NT2/D1 (cell line): ENCODE results near the gene BET1L.

Experiments
- SUZ12 ChIP-seq: IDR thresholded peaks from 2 replicates; pipeline ENCODE4 v1.6.1; 2011; ENCODE audit not compliant: insufficient read length, insufficient read depth; ENCODE audit errors: extremely low read depth
- YY1 ChIP-seq: IDR thresholded peaks from 2 replicates; pipeline ENCODE4 v1.6.1; 2011; ENCODE audit not compliant: insufficient read length, insufficient read depth
- ZNF274 ChIP-seq: IDR thresholded peaks from 2 replicates; pipeline ENCODE4 v1.6.1; 2011; ENCODE audit warnings: mild to moderate bottlenecking, low read depth, low read length

DNA sequence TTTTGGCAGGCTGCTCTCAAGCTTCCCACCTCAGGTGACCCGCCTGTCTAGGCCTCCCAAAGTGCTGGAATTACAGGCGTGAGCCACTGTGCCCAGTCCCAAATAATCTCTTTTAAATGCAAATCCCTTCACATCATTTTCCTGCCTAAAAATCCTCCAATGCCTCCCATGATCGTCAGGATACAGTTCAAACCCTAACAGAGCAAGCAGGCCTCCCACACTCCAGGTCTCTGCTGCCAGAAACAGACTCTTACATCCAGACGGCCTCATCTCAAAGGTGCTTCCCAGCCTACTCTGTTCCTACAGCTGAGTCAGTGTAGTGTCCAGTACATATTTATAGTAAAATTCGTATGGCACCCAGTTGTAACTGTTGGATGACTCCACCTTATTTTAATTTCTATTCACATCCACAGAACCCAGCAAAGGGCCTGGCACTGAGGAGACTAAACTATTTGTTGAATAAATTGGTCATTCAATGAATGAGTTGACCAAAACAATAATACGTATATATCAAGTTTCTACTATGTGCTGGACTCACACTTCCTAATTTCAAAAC, 20.7 kb upstream of the BET1L start:
- TF ChIP-seq YY1 (no peak), SUZ12 (no peak), ZNF274 (no peak)
